GM23338 (cell line): ENCODE data around the gene SHOC1.

Source experiments
- CREB1 ChIP-seq: fragments of 250-450 bp; sonication (Bioruptor Pico); IDR thresholded peaks from 2 replicates; pipeline ENCODE4 v1.5.0; 2020; ENCODE audit warnings: low read depth, mild to moderate bottlenecking, moderate library complexity
- CTCF ChIP-seq, 2 experiments: fragments of 200-600 bp in 1 of 2; sonication (generic) in 1 of 2; conservative IDR thresholded peaks; 2 replicates each; pipeline versions ENCODE4 v1.5.1 to v1.6.1; 2016 to 2017; ENCODE audit warnings: antibody characterized with exemption in 2 of 2, low read depth in 2 of 2, mild to moderate bottlenecking in 2 of 2, moderate library complexity in 1 of 2
- ETS1 ChIP-seq: IDR thresholded peaks from 2 replicates; pipeline ENCODE4 v1.6.1; 2016; ENCODE audit warnings: antibody characterized with exemption
- EZH2 ChIP-seq: fragments of 200-600 bp; sonication (generic); IDR thresholded peaks from one replicate; pipeline ENCODE4 v1.8.0; 2017; ENCODE audit warnings: antibody characterized with exemption, mild to moderate bottlenecking, low read depth; ENCODE audit not compliant: unreplicated experiment
- EZH2phosphoT487 ChIP-seq: fragments of 200-600 bp; sonication (generic); IDR thresholded peaks from one replicate; pipeline ENCODE4 v1.8.1; 2018; ENCODE audit warnings: antibody characterized with exemption; ENCODE audit not compliant: unreplicated experiment
- JUNB ChIP-seq: IDR thresholded peaks from one replicate; pipeline ENCODE4 v1.6.1; 2016; ENCODE audit warnings: antibody characterized with exemption; ENCODE audit not compliant: unreplicated experiment
- NANOG ChIP-seq: IDR thresholded peaks from 2 replicates; pipeline ENCODE4 v1.6.1; 2016; ENCODE audit warnings: antibody characterized with exemption, borderline replicate concordance
- POLR2AphosphoS5 ChIP-seq: IDR thresholded peaks from 2 replicates; pipeline ENCODE4 v1.6.1; 2016; ENCODE audit warnings: antibody characterized with exemption, low read depth
- REST ChIP-seq: IDR thresholded peaks from one replicate; pipeline ENCODE4 v1.6.1; 2018; ENCODE audit warnings: antibody characterized with exemption; ENCODE audit not compliant: unreplicated experiment
- STAT1 ChIP-seq: IDR thresholded peaks from one replicate; pipeline ENCODE4 v1.6.1; 2016; ENCODE audit warnings: antibody characterized with exemption; ENCODE audit not compliant: unreplicated experiment
- ZNF114 ChIP-seq: fragments of 250-450 bp; sonication (Bioruptor Pico); IDR thresholded peaks from 2 replicates; pipeline ENCODE4 v1.5.0; 2020; ENCODE audit warnings: mild to moderate bottlenecking, moderate library complexity

- TF ChIP-seq CTCF (conservative IDR thresholded peaks at IDR 0.05; ENCODE audit: low read depth in 2 of 2): no peak
- no peak for TF ChIP-seq POLR2AphosphoS5
- TF ChIP-seq EZH2phosphoT487: no peak
- no peak for TF ChIP-seq CREB1 (CRISPR knock-in tag)
- TF ChIP-seq NANOG: no peak
- no peak for TF ChIP-seq EZH2
- TF ChIP-seq JUNB: no peak
- no peak for TF ChIP-seq REST
- no peak for TF ChIP-seq STAT1
- no peak for TF ChIP-seq ETS1
- no peak for TF ChIP-seq ZNF114 (CRISPR knock-in tag)
Measured at GRCh38 chr9:111783857-111784256, 10.9 kb downstream of the SHOC1 start.
